ENCODE results near the gene RBBP6.
A peak's percentile ranks its signal among the peaks of the same experiment; 100 is the strongest.
"Not testable (repeated sequence)": the region's sequence is repeated elsewhere in the genome, so short reads cannot be mapped to it uniquely, and the experiment has no call there.

RBBP6 gene

DNA sequence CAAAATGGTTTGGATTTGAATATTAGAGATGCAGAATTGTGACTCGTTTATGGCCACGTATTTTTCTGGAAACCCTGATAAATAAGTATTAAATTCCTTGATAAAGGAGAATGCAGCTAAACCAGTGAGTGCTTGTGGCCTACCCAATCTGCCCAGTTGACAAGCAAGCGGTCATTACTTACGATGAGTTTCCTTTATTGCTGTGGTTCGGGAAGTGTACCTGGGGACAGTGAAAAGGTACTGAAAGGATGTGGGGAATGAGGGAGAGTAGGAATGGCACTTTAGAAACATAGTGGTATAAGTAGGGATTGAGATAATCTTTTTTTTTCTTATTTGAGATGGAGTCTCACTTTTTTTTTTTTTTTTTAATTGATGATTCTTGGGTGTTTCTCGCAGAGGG, 33.8 kb downstream of the RBBP6 start:
- no peak for DNase-seq

DNA sequence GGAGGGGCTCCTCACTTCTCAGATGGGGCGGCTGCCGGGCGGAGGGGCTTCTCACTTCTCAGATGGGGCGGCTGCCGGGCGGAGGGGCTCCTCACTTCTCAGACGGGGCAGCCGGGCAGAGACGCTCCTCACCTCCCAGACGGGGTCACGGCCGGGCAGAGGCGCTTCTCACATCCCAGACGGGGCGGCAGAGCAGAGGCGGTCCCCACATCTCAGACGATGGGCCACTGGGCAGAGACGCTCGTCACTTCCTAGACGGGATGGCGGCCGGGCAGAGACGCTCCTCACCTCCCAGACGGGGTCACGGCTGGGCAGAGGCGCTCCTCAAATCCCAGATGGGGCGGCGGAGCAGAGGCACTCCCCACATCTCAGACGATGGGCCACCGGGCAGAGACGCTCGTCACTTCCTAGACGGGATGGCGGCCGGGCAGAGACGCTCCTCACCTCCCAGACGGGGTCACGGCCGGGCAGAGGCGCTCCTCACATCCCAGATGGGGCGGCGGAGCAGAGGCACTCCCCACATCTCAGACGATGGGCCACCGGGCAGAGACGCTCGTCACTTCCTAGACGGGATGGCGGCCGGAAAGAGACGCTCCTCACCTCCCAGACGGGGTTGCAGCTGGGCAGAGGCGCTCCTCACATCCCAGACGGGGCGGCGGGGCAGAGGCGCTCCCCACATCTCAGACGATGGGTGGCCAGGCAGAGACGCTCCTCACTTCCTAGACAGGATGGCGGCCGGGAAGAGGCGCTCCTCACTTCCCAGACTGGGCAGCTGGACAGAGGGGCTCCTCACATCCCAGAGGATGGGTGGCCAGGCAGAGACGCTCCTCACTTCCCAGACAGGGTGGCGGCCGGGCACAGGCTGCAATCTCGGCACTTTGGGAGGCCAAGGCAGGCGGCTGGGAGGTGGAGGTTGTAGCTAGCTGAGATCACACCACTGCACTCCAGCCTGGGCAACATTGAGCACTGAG, 35.4 kb downstream of the RBBP6 start:
- not testable (repeated sequence) for DNase-seq

DNA sequence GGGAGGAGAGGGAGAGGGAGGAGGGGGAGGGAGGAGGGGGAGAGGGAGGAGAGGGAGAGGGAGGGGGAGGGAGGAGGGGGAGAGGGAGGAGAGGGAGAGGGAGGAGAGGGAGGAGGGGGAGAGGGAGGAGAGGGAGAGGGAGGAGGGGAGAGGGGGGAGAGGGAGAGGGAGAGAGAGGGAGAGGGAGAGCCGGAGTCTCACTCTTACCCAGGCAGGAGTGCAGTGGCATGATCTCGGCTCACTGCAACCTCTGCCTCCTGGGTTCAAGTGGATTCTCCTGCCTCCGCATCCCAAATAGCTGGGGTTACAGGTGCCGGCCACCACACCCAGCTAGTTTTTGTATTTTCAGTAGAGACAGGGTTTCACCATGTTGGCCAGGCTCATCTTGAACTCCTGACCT, 36.4 kb downstream of the RBBP6 start:
- not testable (repeated sequence) for DNase-seq

DNA sequence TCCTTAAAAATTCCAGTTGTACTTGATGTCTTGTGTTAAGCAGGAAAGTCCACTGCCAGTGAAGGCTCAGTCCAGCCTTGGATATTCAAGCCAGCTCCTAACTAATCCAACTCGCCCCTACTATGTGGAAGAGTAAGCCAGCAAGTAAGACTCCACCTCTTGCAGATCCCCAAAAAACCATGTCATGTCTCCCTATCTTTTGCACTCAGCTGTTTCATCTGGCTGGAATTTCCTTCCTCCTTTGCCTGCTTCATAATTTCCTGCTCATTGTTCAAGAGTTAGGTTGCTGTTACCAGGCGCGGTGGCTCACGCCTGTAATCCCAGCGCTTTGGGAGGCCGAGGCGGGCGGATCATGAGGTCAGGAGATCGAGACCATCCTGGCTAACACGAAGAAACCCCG, 37.8 kb downstream of the RBBP6 start:
- DNase-seq = no peak

DNA sequence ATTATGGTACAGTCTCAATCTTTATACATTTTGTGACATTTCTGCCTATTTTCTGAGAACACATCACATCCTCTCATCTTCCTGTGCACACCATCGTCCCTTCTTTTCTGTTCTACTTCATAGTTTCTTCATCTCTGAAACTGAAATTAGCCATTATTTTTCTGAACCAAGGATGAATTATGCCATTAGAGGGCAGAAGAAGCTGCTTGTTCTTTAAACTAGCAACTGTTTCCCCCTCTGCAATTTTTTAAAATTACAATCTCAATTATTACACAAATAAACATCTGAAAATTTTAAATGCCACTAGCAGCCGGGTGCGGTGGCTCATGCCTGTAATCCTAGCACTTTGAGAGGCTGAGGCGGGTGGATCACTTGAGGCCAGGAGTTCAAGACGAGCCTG, 41.3 kb downstream of the RBBP6 start:
- DNase-seq = no peak

DNA sequence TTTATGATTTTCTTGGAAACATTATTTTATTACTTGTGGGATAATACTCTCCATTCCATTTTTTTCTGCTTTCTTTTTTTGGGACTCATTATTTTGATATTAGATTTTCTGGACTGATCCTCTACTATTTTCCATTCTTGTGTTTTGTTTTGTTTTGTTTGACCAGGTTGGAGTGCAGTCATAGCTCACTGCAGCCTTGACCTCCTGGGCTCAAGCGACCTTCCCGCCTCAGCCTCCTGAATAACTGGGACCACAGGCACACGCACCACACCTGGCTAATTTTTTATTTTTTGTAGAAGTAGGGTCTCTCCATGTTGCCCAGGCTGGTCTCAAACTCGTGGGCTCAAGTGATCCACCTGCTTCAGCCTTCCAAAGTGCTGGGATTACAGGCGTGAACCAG, 44.1 kb downstream of the RBBP6 start:
- DNase-seq = no peak

DNA sequence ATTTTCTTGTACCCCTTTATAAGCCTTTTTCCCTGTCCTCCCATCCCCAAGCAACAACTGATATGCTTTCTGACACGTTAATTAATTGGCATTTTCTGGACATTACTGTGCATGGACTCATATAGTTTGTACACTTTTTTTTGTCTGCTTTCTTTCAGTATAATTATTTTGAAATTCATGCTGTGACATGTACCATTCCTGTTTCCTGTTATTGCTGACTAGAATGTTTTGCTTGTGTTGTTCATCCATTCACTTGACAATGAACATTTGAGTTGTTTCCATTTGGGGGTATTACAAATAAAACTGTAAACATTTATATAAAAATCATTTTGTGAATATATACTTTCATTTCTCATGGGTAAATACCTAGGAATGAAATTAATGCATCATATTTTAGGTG, 50.6 kb downstream of the RBBP6 start:
- DNase-seq = no peak

DNA sequence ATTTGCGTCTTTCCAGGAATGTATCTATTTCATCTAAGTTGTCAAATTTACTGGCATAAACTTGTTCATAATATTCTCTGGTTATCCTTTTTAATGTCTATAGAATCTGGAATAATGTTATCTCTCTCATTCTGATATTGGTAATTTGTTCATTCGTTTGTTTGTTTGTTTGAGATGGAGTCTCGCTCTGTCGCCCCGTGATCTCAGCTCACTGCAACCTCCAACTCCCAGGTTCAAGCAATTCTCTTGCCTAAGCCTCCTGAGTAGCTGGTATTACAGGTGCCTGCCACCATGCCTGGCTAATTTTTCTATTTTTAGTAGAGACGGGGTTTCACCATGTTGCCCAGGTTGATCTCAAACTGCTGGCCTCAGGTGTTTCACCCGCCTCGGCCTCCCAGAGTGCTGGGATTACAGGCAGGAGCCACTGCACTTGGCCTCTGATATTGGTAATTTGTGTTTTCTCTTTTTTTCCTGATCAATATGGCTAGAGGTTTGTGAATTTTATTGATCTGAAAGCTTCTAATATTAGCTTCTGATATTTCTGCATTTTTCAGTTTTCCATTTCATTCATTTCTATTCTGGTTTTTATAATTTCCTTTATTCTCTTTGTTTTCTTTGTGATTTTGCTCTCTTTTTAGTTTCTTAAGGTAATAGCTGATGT, 59.5 kb downstream of the RBBP6 start:
- DNase-seq = no peak

DNA sequence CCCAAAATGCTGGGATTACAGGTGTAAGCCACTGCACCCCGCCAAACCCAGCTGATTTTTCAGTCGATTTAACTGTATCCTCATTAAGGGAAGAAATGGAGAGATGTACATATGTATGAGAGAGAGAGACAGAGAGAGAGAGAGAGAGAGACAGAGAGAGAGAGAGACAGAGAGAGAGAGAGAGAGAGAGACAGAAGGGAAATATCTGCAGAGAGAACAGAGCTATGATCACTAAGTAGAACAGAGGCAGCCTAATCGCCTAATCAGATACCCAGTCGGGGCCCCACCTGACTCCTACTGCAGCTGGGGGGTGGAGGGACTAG, 70.0 kb downstream of the RBBP6 start:
- no peak for DNase-seq

DNA sequence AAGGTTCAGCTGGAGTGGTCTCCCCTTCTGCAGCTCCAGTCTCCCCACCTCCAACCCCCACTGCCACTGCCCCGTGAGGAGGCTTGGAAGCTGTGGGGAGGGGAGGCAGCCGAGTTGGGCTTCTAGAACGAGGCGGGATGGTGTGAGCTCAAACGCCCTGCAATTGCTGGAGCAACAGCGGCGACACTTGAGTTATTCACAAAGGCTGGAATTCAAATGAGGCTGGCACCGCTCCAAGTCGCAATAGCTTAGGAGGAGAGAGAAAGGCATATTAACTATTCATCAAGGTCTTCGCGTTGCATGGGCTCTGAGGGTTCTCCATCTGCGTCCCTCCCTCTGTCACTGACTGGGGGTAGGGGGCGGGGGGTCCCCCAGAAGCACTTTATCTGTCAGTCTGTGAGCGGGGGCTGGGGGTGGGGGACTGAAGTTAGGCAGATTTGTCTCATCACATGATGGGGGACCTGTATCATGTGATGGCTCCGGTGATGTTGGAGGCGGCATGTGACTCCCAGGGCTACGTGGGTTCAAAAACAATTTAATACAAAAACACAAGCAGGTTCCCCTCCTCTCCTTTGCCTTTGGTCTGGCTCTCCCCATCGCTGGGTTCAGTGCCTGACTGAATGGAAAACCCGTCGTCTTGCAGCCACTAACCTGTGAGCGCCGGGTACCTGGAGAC, 70.5 kb downstream of the RBBP6 start:
- peak; percentile 41 for DNase-seq

DNA sequence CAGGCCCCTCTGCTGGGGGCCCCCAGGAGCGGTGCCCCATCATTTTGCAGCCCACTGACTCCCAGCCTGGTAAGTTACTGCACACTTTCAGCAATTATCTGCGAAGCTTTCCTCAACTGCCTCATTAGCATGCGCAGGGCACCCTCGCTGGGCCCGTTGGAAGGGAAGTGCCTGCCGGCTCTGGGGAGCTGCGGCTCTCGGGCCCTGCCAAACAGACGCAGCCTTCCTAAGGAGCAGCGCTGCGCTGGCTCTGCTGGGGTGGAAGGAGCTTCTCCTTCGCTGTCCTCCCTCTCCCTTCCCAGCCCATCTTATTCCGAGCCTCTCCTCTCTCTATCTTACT, 71.0 kb downstream of the RBBP6 start:
- peak; percentile 33 for DNase-seq

DNA sequence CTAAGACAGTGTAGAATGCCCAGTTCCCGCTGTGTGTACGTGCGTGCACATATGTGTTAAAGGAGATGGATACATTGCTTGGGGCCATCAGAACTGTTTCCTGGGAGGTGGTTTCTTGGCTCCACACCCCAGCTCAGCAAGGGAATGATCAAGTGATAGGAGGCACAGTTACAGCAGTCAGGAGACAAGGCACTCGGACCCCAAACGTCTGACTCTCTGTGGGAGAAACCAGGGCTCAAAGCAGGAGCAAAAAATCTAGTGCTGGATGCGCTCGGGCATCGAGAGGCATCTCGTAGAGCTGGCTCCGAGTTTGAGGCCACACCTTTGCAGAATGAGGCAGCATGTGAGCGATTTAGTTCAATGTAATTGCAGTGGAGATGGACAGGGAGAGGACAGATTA, 71.9 kb downstream of the RBBP6 start:
- DNase-seq = no peak

DNA sequence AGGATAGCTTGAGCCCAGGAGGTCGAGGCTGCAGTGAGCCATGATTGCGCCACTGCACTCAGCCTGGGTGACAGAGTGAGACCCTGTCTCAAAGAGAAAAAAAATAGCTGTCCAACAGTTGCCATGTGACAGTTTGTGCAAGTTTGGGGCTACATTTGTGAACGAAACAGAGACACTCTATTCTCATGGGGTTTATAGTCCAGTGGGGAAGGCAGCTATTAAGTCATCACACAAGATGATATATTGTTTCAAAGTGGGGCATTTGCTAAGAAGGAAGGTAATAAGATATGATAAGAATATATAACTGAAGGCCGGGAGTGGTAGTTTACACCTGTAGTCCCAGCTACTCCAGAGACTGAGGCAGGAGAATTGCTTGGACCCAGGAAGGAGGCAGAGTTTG, 73.3 kb downstream of the RBBP6 start:
- DNase-seq = no peak

DNA sequence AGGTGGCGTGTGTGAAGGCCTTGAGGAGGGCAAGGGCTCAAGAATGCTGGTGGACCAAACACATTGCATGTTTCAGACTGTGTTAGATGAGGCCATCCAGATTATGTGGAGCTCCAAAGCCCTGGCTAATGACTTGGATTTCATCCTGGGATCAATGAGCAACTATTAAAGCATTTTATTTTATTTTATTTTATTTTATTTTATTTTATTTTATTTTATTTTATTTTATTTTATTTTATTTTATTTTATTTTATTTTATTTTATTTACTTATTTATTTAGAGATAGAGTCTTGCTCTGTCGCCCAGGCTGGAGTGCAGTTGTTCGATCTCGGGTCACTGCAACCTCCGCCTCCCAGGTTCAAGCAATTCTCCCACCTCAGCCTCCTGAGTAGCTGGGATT, 73.9 kb downstream of the RBBP6 start:
- not testable (repeated sequence) for DNase-seq

DNA sequence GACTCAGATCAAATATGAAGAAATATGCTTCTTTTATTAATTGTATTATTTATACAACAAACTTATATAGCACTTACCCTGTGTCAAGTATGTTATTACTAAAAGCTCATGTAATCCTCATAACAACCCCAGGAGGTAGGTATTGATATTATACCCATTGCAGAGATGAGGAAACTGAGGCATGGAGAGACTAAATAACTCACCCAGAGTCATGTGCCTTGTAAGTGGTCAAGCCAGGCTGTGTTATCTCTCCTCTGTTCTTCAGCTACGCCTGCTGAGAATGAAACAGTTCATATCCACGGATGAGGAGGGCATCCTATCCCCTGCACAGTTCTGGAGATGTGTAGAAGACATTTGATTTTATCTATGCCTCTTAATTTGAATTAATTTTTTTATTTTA, 78.1 kb downstream of the RBBP6 start:
- DNase-seq = no peak

Data from stimulated activated CD8-positive, alpha-beta memory T cell treated with anti-CD3 and anti-CD28 coated beads, Interleukin-4, amount 100 ng/mL, for 48 hours (primary cell).